22Rv1 (cell line): ENCODE data around the gene ACHE.

Source experiments
- CTCF ChIP-seq: fragments of 450-650 bp; IDR thresholded peaks from 2 replicates; pipeline ENCODE4 v1.5.1; 2017; ENCODE audit warnings: mild to moderate bottlenecking
- ZFX ChIP-seq: fragments of 450-650 bp; IDR thresholded peaks from 2 replicates; pipeline ENCODE4 v1.6.1; 2017; ENCODE audit warnings: antibody characterized with exemption, borderline replicate concordance

GRCh38 chr7:100929808-100930174, 34.1 kb upstream of the ACHE start:
- no peak for TF ChIP-seq CTCF
- TF ChIP-seq ZFX, result no peak
